ENCODE data around the gene TAC3. TPM values are rescaled to one million over a fixed set of nuclear protein-coding genes. Genes with fewer than 3 reads are reported as not detected.

The TAC3 gene
- total RNA-seq, 4 donors from 2014 or later: not detected

DNA sequence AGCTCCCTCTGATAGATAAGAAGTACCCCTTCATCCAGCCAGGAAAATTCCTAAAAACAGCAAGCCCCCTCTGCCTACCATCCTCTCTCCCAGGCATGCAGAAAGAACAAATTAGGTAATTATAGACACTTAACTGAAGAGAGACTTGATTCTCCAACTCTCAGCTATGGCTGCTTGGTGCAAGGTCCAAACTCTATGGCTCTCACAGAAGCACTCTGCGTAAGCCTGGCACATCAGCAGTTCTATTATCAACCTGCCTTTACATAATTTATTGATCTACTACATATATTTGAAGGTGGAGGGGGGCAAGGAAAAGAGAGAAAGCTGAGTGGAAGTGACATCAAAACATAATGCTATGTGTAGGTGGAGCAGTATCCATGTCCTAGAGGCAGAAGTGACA, 34.7 kb upstream of the TAC3 start:
- TF ChIP-seq, protein P1, sequence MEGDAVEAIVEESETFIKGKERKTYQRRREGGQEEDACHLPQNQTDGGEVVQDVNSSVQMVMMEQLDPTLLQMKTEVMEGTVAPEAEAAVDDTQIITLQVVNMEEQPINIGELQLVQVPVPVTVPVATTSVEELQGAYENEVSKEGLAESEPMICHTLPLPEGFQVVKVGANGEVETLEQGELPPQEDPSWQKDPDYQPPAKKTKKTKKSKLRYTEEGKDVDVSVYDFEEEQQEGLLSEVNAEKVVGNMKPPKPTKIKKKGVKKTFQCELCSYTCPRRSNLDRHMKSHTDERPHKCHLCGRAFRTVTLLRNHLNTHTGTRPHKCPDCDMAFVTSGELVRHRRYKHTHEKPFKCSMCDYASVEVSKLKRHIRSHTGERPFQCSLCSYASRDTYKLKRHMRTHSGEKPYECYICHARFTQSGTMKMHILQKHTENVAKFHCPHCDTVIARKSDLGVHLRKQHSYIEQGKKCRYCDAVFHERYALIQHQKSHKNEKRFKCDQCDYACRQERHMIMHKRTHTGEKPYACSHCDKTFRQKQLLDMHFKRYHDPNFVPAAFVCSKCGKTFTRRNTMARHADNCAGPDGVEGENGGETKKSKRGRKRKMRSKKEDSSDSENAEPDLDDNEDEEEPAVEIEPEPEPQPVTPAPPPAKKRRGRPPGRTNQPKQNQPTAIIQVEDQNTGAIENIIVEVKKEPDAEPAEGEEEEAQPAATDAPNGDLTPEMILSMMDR (IDR thresholded peaks at IDR 0.05): no peak
- no peak for TF ChIP-seq POLR2A (IDR thresholded peaks at IDR 0.05)
- Histone ChIP-seq H3K27ac (no peak overlapping the region), H3K9me3 (no peaks in the 10 kb centered on the region), H3K4me3 (no peak overlapping the region), H3K4me1 (no peaks in the 10 kb centered on the region), H3K27me3 (peaks cover 0 to 14% (median 0%) of the 10 kb centered on the region in 4 donors), H3K36me3 (no peaks in the 10 kb centered on the region)
- intact Hi-C loops (cut with DNase I): no loop called here
- WGBS, 2 donors: 89 to 100% methylated on average over 1 of the region's 1 CpG
- no peak for DNase-seq

DNA sequence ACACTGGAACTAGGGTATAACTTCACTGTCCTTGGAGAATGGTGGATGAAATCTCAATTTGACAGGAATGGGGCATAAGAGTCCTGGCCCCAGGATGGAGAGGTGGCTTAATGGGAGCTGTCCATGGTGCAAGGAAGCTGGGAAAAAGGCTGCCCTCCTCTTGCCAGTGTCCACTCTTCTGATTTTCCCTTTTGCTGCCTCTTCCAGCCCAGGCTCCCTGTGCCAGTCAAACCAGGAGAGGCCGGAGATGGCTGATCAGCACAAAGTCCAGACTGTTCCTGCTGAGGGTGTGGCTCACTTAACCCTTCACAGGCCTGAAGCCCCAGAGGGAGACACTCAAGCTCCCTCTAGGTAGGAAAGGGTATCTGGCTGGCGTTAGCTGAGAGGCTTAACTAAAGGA, 33.6 kb upstream of the TAC3 start, which contains the start of gene MYO1A:
Gene MYO1A (minus strand): TSS at position 240 of the 400 bp plus-strand sequence. CDS start 1,806 bp downstream, outside the sequence.
- H3K27ac ChIP-seq: no peak within 1 kb of the TSS
- TF ChIP-seq, protein P1 (IDR thresholded peaks at IDR 0.05): no peak
- TF ChIP-seq POLR2A (IDR thresholded peaks at IDR 0.05): no peak
- WGBS, 2 donors: 22 to 57% methylated on average over 1 to 2 of the region's 2 CpGs
- H3K4me3 ChIP-seq: no peak within 1 kb of the TSS
- DNase-seq: no peak
- H3K27me3 ChIP-seq: peaks cover 0 to 22% (median 0%) of the 10 kb centered on the region in 4 donors
- no peaks in the 10 kb centered on the region for H3K36me3 ChIP-seq
- no peaks in the 10 kb centered on the region for H3K9me3 ChIP-seq
- H3K4me1 ChIP-seq: no peaks in the 10 kb centered on the region
- intact Hi-C loops (cut with DNase I): no loop called here

DNA sequence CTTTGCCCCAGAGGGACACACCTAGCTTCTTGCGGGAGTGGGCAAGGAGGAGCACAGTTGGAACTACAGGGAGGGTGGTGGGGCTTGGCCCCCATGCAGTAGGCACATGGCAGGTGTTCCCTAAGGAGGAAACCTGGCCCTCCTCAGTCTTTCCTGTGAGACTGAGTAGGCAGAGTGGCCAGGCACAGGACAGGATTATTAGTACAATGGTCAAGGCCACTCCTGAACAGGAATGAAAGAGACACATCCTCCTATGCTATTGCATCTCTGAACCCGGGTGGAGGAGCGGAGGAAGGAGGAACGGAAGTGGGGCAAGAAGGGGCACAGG, 32.8 kb upstream of the TAC3 start:
- H3K4me1 ChIP-seq: no peaks in the 10 kb centered on the region
- H3K27me3 ChIP-seq: peaks cover 0 to 24% (median 0%) of the 10 kb centered on the region in 4 donors
- WGBS, 2 donors: 53 to 83% methylated on average over 3 to 4 of the region's 4 CpGs
- H3K9me3 ChIP-seq: no peaks in the 10 kb centered on the region
- no peaks in the 10 kb centered on the region for H3K36me3 ChIP-seq
- no peak overlapping the region for H3K27ac ChIP-seq
- intact Hi-C loops (cut with DNase I): no loop called here
- TF ChIP-seq POLR2A (IDR thresholded peaks at IDR 0.05): no peak
- TF ChIP-seq, protein P1 (IDR thresholded peaks at IDR 0.05): no peak
- no peak for DNase-seq
- H3K4me3 ChIP-seq: no peak overlapping the region

DNA sequence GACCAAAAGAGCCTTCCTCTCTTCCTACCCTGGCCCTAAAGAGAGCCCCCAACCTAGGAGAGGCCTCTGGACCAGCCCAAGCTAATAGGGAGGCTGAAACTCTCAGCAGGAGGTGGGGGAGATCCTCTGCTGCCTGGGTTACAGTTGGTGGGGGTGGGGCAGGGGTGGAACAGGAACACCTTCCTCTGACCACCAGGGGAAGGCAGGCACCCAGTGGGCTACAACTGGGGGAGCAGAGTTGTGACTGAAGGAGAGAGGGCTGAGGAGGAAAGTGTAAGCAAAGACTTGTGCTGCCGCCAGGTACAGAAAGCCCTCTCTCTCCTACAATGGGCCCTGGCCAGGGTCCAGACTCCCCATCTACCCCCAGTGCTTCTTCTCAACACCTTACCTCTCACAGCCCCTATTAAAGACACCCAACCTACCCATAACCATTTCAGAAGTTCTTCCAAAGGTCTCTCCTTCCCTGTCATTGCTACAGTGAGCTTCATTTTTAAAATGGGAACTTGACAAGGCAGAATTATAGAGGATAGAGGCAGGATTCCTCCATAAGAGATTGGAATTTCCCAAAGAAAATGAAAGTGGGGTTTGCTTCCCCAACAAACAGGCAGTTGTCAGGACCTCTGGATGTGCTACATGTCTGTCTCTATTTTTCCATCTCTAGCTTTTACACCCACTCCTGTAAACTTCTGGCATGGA, 32.2 kb upstream of the TAC3 start:
- H3K4me3 ChIP-seq: no peak overlapping the region
- DNase-seq: no peak
- H3K27ac ChIP-seq: no peak overlapping the region
- H3K27me3 ChIP-seq: peaks cover 0 to 29% (median 0%) of the 10 kb centered on the region in 4 donors
- H3K36me3 ChIP-seq: no peaks in the 10 kb centered on the region
- no peaks in the 10 kb centered on the region for H3K4me1 ChIP-seq
- H3K9me3 ChIP-seq: no peaks in the 10 kb centered on the region
- 88 to 91% methylated on average over 1 of the region's 1 CpG for WGBS, 2 donors
- intact Hi-C loops (cut with DNase I): no loop called here
- TF ChIP-seq POLR2A (IDR thresholded peaks at IDR 0.05): no peak
- TF ChIP-seq, protein P1 (IDR thresholded peaks at IDR 0.05): no peak

DNA sequence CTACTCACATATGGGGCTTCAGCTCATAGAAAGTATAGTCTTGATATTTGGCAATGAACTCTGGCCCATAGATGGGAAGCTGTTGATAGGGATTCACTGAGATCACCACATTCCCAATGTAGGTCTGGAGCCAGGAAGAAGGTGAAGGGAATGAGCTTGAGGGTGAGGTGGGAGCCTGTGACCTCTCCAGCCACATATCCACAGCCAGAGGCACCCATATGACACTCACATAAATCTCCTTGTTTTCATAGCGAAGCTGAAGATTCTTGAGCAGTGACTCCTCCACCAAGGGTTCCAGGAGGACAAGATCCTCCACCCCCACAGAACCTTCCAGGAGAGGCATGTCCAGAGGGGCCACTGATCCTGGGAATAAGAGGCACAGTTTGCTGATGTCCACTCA, 31.7 kb upstream of the TAC3 start:
- no peaks in the 10 kb centered on the region for H3K36me3 ChIP-seq
- H3K9me3 ChIP-seq: no peaks in the 10 kb centered on the region
- H3K27ac ChIP-seq: no peak overlapping the region
- intact Hi-C loops (cut with DNase I): no loop called here
- peaks cover 0 to 35% (median 0%) of the 10 kb centered on the region in 4 donors for H3K27me3 ChIP-seq
- WGBS, 2 donors: 70 to 71% methylated on average over 1 of the region's 1 CpG
- H3K4me1 ChIP-seq: no peaks in the 10 kb centered on the region
- H3K4me3 ChIP-seq: no peak overlapping the region
- DNase-seq: no peak
- TF ChIP-seq POLR2A (IDR thresholded peaks at IDR 0.05): no peak
- TF ChIP-seq, protein P1 (IDR thresholded peaks at IDR 0.05): no peak
